T-cell (primary cell): ENCODE results near the gene CITED2. TPM values are rescaled to one million over a fixed set of nuclear protein-coding genes. Genes with fewer than 3 reads are reported as not detected.
"Not testable (repeated sequence)": the region's sequence is repeated elsewhere in the genome, so short reads cannot be mapped to it uniquely, and the experiment has no call there.

ENCODE experiments used
- ATAC-seq, 4 experiments: fragments of 200-7000 bp in 3 of 4; fragments of 150-1000 bp in 1 of 4; cut with Tn5 transposase; replicated peaks in 1 of 4; 1 replicate in 3 of 4; 2 replicates in 1 of 4; pipeline ENCODE4 v1.10.0; 2021; ENCODE audit warnings: moderate library complexity in 3 of 4, mild to moderate bottlenecking in 2 of 4, moderate number of reproducible peaks in 1 of 4
- CTCF ChIA-PET, 2 donors: fragments of 300-600 bp; sonication (Branson Sonifier 250); formaldehyde crosslinking; loops; one replicate each; lab custom pipeline; 2022; ENCODE audit warnings: antibody characterized with exemption in 2 of 2; lab: Charles Lee
- POLR2A ChIA-PET, 2 donors: fragments of 300-600 bp; sonication (Branson Sonifier 250); formaldehyde crosslinking; loops; one replicate each; lab custom pipeline; 2022; ENCODE audit warnings: antibody characterized with exemption in 2 of 2; lab: Charles Lee
- DNase-seq, 35 experiments: peaks; one replicate each; pipeline versions ENCODE4 v3.0.0 to v3.0.0-alpha.2; 2013 to 2023
- H3K27ac ChIP-seq: one replicate; pipeline ENCODE4 v1.5.1; 2013; ENCODE audit warnings: low read length
- H3K27me3 ChIP-seq, 2 experiments: replicated peaks in 1 of 2; 1 replicate in 1 of 2; 2 replicates in 1 of 2; pipeline versions ENCODE4 v1.6.1 to v1.7.0; 2013; ENCODE audit warnings: low read length in 1 of 2, mixed read lengths in 1 of 2; ENCODE audit not compliant: control insufficient read depth in 2 of 2, insufficient read depth in 2 of 2; ENCODE audit errors: extremely low read depth in 1 of 2
- H3K36me3 ChIP-seq, 2 donors: 1 replicate in 1 of 2; 2 replicates in 1 of 2; pipeline versions ENCODE4 v1.6.1 to v1.7.0; 2013; ENCODE audit warnings: low read length in 1 of 2; ENCODE audit not compliant: control insufficient read depth in 2 of 2, insufficient read depth in 1 of 2; ENCODE audit errors: extremely low read depth in 1 of 2
- H3K4me1 ChIP-seq, 2 experiments: 1 replicate in 1 of 2; 2 replicates in 1 of 2; pipeline versions ENCODE4 v1.6.1 to v1.7.0; 2013; ENCODE audit warnings: low read length in 2 of 2, mixed read lengths in 1 of 2; ENCODE audit not compliant: insufficient read depth in 2 of 2, control insufficient read depth in 1 of 2; ENCODE audit errors: extremely low read depth in 1 of 2
- H3K4me3 ChIP-seq, 2 donors: 1 replicate in 1 of 2; 2 replicates in 1 of 2; pipeline versions ENCODE4 v1.5.1 to v1.7.0; 2013; ENCODE audit warnings: mild to moderate bottlenecking in 2 of 2, low read length in 1 of 2, moderate library complexity in 1 of 2; ENCODE audit not compliant: control insufficient read depth in 1 of 2; ENCODE audit errors: extremely low read depth in 1 of 2
- H3K9me3 ChIP-seq: 2 replicates; pipeline ENCODE4 v1.7.0; 2013
- H3K27ac Mint-ChIP-seq, 2 donors: one replicate each; pipeline ENCODE4 v1.8.0; 2020 to 2021; ENCODE audit warnings: mild to moderate bottlenecking in 2 of 2, mixed read lengths in 2 of 2
- H3K27me3 Mint-ChIP-seq, 2 donors: one replicate each; pipeline ENCODE4 v1.8.0; 2021 to 2022; ENCODE audit warnings: mixed read lengths in 2 of 2
- H3K36me3 Mint-ChIP-seq: one replicate; pipeline ENCODE4 v1.8.0; 2021; ENCODE audit warnings: mixed read lengths
- H3K4me1 Mint-ChIP-seq, 3 donors: one replicate each; pipeline ENCODE4 v1.8.0; 2020 to 2022; ENCODE audit warnings: mixed read lengths in 3 of 3, mild to moderate bottlenecking in 1 of 3
- H3K4me3 Mint-ChIP-seq, 3 donors: one replicate each; pipeline ENCODE4 v1.8.0; 2020 to 2022; ENCODE audit warnings: mild to moderate bottlenecking in 3 of 3, mixed read lengths in 3 of 3, moderate library complexity in 3 of 3
- H3K9me3 Mint-ChIP-seq, 3 donors: one replicate each; pipeline ENCODE4 v1.8.0; 2020 to 2022; ENCODE audit warnings: mixed read lengths in 3 of 3
- WGBS: methylation state at CpG from one replicate; pipeline ENCODE4 v1.1.5; 2013; ENCODE audit warnings: missing lambda C conversion rate; ENCODE audit not compliant: insufficient coverage; 5-methylcytosine and 5-hydroxymethylcytosine counted together
- total RNA-seq, 35 experiments: library from RNA in 6 of 35; stranded (reverse) in 6 of 35; fragments of 120-200 nt in 1 of 35; gene quantifications; one replicate each; pipeline versions ENCODE4 v1.2.1 to v1.2.4 and lab custom pipeline; 2013 to 2026

CITED2 gene
- total RNA-seq, 5 donors from 2014 or later (not counting 1 experiment from before 2014, with no cell fraction given) = 108 to 145 (median 134) TPM

DNA sequence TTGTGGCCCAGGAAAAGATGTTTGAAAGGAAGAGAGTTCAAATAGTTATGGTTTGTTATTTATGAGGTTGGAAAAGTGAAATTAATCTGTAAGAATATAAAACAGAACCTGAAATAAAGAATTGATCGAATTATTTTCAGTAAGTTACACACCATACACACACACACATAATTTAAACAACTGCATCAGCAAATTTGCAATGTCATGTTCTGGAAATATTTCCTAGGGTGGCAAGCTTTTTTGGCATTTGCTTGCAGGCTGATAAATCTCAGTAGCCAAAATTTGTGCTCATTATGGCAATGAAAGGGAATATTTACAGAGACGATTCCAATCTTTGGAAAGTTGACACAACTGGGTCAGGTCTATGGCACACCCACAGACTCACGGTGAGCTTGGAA, 9.5 kb downstream of the CITED2 start:
- Mint-ChIP-seq H3K27me3 (no peaks in the 10 kb centered on the region), H3K36me3 (no peaks in the 10 kb centered on the region), H3K9me3 (no peaks in the 10 kb centered on the region), H3K4me1 (peaks cover 40 to 58% (median 54%) of the 10 kb centered on the region in 3 donors), H3K27ac (peak overlapping the region in 1 of 2 donors; percentile 58), H3K4me3 (no peak overlapping the region)
- no peaks in the 10 kb centered on the region for H3K9me3 ChIP-seq
- no peaks in the 10 kb centered on the region for H3K36me3 ChIP-seq
- WGBS = 88% methylated on average over 1 of the region's 3 CpGs
- ATAC-seq (no peak), DNase-seq (no peak)
- peaks cover 5 to 23% of the 10 kb centered on the region in 2 experiments for H3K4me1 ChIP-seq
- CTCF ChIA-PET = interaction anchor here (0.6 to 2.9 kb wide), 61 partner anchors 8 to 1250 kb away, joined by 3 to 145 read pairs (median 5); partner anchors contain the start of genes TXLNB (in 2 of the 2), CITED2 (in 1 of the 2) and HECA (in 1 of the 2)
- POLR2A ChIA-PET = interaction anchor here (0.5 to 1.5 kb wide), 11 partner anchors 8 to 230 kb away, joined by 3 to 14 read pairs (median 4); partner anchors contain the start of gene CITED2 (in 2 of the 2)
- H3K27ac ChIP-seq = no peak overlapping the region
- no peak overlapping the region for H3K4me3 ChIP-seq
- H3K27me3 ChIP-seq = no peaks in the 10 kb centered on the region

DNA sequence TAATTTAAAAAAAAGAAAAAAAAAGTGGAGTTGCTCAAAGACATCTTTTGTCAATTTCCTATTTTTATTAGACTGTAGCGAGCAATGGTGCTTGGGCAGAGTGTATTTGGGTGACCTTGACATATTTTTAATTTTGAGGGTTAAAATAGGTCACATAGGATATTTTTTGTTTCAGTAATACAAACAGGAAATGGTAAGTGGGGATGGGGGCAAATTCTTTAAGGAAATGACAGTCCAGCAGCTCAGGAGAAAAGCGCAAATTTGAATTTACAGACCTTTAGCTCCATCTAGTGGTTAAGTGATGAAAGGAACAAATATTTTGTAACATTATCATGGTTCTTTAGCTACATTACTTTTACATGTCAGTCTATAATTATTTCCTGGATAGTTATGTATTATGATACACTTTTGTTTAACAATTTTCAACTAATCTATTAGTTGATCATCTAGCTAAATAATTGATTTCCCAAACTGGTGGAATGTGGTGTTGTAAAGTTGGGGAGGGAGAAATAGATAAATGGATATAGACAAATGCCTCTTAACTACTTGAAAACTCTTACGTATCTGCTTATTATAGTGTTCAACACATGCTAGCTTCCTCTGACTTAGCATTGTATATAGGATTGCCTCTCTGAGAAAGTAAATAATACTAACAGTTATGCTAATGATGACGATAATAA, 10.0 kb downstream of the CITED2 start:
- DNase-seq (peak in 2 of 35 experiments; percentile 18 to 73), ATAC-seq (peak; percentile 33 to 62 (median 53))
- Mint-ChIP-seq H3K27ac (peak overlapping the region in 1 of 2 donors; percentile 58), H3K27me3 (no peaks in the 10 kb centered on the region), H3K4me1 (peaks cover 35 to 53% (median 48%) of the 10 kb centered on the region in 3 donors), H3K36me3 (no peaks in the 10 kb centered on the region), H3K4me3 (no peak overlapping the region), H3K9me3 (peaks cover 0 to under 1% (median 0%) of the 10 kb centered on the region in 3 donors)
- WGBS = no CpG with 5 or more reads among the region's 4 CpGs
- Histone ChIP-seq H3K27me3 (no peaks in the 10 kb centered on the region), H3K4me1 (peaks cover 0 to 19% of the 10 kb centered on the region in 2 experiments), H3K4me3 (no peak overlapping the region), H3K27ac (no peak overlapping the region), H3K9me3 (no peaks in the 10 kb centered on the region), H3K36me3 (no peaks in the 10 kb centered on the region)
- CTCF ChIA-PET = interaction anchor here (0.6 to 2.9 kb wide), 64 partner anchors 8 to 1250 kb away, joined by 3 to 145 read pairs (median 5); partner anchors contain the start of genes TXLNB (in 2 of the 2), CITED2 (in 1 of the 2) and HECA (in 1 of the 2)
- POLR2A ChIA-PET = interaction anchor here (0.6 to 1.5 kb wide), 10 partner anchors 8 to 227 kb away, joined by 3 to 14 read pairs (median 4); partner anchors contain the start of gene CITED2 (in 2 of the 2)

DNA sequence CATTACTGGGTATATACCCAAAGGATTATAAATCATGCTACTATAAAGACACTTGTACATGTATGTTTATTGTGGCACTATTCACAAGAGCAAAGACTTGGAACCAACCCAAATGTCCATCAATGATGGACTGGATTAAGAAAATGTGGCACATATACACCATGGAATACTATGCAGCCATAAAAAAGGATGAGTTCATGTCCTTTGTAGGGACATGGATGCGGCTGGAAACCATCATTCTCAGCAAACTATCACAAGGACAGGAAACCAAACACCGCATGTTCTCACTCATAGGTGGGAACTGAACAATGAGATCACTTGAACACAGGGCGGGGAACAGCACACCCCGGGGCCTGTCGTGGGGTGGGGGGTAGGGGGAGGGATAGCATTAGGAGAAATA, 10.7 kb downstream of the CITED2 start:
- not testable (repeated sequence) for H3K27me3 ChIP-seq, H3K4me3 Mint-ChIP-seq, H3K36me3 ChIP-seq, H3K27me3 Mint-ChIP-seq, H3K9me3 ChIP-seq, H3K36me3 Mint-ChIP-seq, H3K27ac ChIP-seq, H3K9me3 Mint-ChIP-seq, H3K4me3 ChIP-seq, ATAC-seq, DNase-seq
- peaks cover 0 to 14% of the 10 kb centered on the region in 2 experiments for H3K4me1 ChIP-seq
- H3K27ac Mint-ChIP-seq = peak overlapping the region; percentile 36 to 76
- peaks cover 30 to 52% (median 43%) of the 10 kb centered on the region in 3 donors for H3K4me1 Mint-ChIP-seq
- ChIA-PET CTCF (interaction anchor here (0.7 to 2.9 kb wide), 39 partner anchors 9 to 552 kb away, joined by 3 to 145 read pairs (median 7); partner anchors contain the start of genes CITED2 (in 1 of the 2), HECA (in 1 of the 2) and TXLNB (in 1 of the 2)), POLR2A (interaction anchor here (0.7 to 1.5 kb wide), 7 partner anchors 9 to 226 kb away, joined by 3 to 14 read pairs (median 7); partner anchors contain the start of gene CITED2 (in 2 of the 2))
- no CpG with 5 or more reads among the region's 5 CpGs for WGBS

DNA sequence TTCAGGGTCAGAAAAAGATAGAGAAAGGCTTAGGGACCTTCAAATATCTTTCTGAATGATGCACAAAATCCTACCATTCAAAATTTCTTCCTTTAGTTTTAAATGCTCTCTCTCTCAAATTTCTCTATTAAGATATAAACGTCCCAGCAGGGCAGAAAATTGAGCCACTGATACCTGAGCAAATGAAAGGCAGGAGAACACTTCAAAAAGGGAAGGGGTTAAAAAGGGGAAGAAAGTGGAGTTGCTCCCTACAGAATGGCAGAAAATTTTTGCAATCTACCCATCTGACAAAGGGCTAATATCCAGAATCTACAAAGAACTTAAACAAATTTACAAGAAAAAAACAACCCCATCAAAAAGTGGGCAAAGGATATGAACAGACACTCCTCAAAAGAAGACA, 11.3 kb downstream of the CITED2 start:
- CTCF ChIA-PET, H3K36me3 Mint-ChIP-seq, POLR2A ChIA-PET, H3K27me3 Mint-ChIP-seq, H3K27ac ChIP-seq, ATAC-seq, H3K4me3 Mint-ChIP-seq, H3K9me3 Mint-ChIP-seq, DNase-seq, H3K4me3 ChIP-seq, H3K36me3 ChIP-seq, H3K9me3 ChIP-seq, H3K27me3 ChIP-seq: not testable (repeated sequence)
- peaks cover 0 to 14% of the 10 kb centered on the region in 2 experiments for H3K4me1 ChIP-seq
- H3K27ac Mint-ChIP-seq = peak overlapping the region; percentile 2 to 76
- no CpG with 5 or more reads among the region's 1 CpG for WGBS
- peaks cover 26 to 51% (median 38%) of the 10 kb centered on the region in 3 donors for H3K4me1 Mint-ChIP-seq

GRCh38 chr6:139361211-139361610, 13.2 kb downstream of the CITED2 start:
- H3K27me3 ChIP-seq = no peaks in the 10 kb centered on the region
- H3K36me3 ChIP-seq = no peaks in the 10 kb centered on the region
- H3K9me3 Mint-ChIP-seq = peaks cover 0 to 4% (median 3%) of the 10 kb centered on the region in 3 donors
- no peak overlapping the region for H3K4me3 ChIP-seq
- no peak overlapping the region for H3K27ac ChIP-seq
- no peak overlapping the region for H3K27ac Mint-ChIP-seq
- CTCF ChIA-PET = interaction anchor here (0.8 to 2.2 kb wide), 5 partner anchors 18 to 224 kb away, joined by 3 to 15 read pairs (median 5); no protein-coding TSS in a partner anchor
- no peaks in the 10 kb centered on the region for H3K36me3 Mint-ChIP-seq
- DNase-seq = no peak
- H3K9me3 ChIP-seq = no peaks in the 10 kb centered on the region
- no peak for ATAC-seq
- no peaks in the 10 kb centered on the region for H3K27me3 Mint-ChIP-seq
- POLR2A ChIA-PET = interaction anchor here in 1 of 2 donors (0.6 kb wide), 1 partner anchor 96 kb away, joined by 4 read pairs; no protein-coding TSS in a partner anchor
- H3K4me3 Mint-ChIP-seq = no peak overlapping the region
- H3K4me1 Mint-ChIP-seq = peaks cover 19 to 43% (median 27%) of the 10 kb centered on the region in 3 donors
- peaks cover 0 to 10% of the 10 kb centered on the region in 2 experiments for H3K4me1 ChIP-seq
- WGBS = 64% methylated on average over 1 of the region's 2 CpGs

- peaks cover 0 to 7% (median 3%) of the 10 kb centered on the region in 3 donors for H3K9me3 Mint-ChIP-seq
- H3K36me3 Mint-ChIP-seq = no peaks in the 10 kb centered on the region
- Histone ChIP-seq H3K27me3 (no peaks in the 10 kb centered on the region), H3K36me3 (no peaks in the 10 kb centered on the region), H3K9me3 (no peaks in the 10 kb centered on the region), H3K4me3 (no peak overlapping the region), H3K27ac (no peak overlapping the region), H3K4me1 (peaks cover 0 to 7% of the 10 kb centered on the region in 2 experiments)
- H3K27me3 Mint-ChIP-seq = no peaks in the 10 kb centered on the region
- H3K4me1 Mint-ChIP-seq = peaks cover 3 to 14% (median 8%) of the 10 kb centered on the region in 3 donors
- ChIA-PET CTCF (interaction anchor here (0.7 to 1.0 kb wide), 2 partner anchors 138 to 446 kb away, joined by 3 read pairs; no protein-coding TSS in a partner anchor), POLR2A (interaction anchor here in 1 of 2 donors (0.7 kb wide), 1 partner anchor 13 kb away, joined by 3 read pairs; no protein-coding TSS in a partner anchor)
- WGBS = no CpG with 5 or more reads among the region's 2 CpGs
- no peak overlapping the region for H3K27ac Mint-ChIP-seq
- DNase-seq = no peak
- no peak overlapping the region for H3K4me3 Mint-ChIP-seq
- ATAC-seq = no peak
Measured at GRCh38 chr6:139356924-139357323, 17.5 kb downstream of the CITED2 start.
